Endothelial cell of umbilical vein (primary cell): ENCODE results near the gene NSFL1C. TPM values are rescaled to one million over a fixed set of nuclear protein-coding genes. Genes with fewer than 3 reads are reported as not detected.
A peak's percentile ranks its signal among the peaks of the same experiment; 100 is the strongest.

ENCODE experiments used
- BruUV-seq: library from RNA; stranded (reverse); fragments of 400-500 nt; replicated peaks from 2 replicates; lab custom pipeline; 2021; lab: Mats Ljungman, UMichigan
- CTCF ChIA-PET: fragments of 300-600, 350-600 bp; sonication (Branson Sonifier 250); formaldehyde crosslinking; loops from one replicate; lab custom pipeline; 2021; ENCODE audit warnings: antibody characterized with exemption, inconsistent platforms; lab: Charles Lee
- POLR2A ChIA-PET: fragments of 300-600, 350-600 bp; sonication (Branson Sonifier 250); formaldehyde crosslinking; loops from one replicate; lab custom pipeline; 2021; ENCODE audit warnings: antibody characterized with exemption, inconsistent platforms; lab: Charles Lee
- DNase-seq: peaks from one replicate; pipeline ENCODE4 v3.0.0-alpha.2; 2011; ENCODE audit warnings: low read depth, low spot score
- FAIRE-seq: peaks from 2 replicates; lab custom pipeline; 2011; peaks lifted over from hg19 to GRCh38; lab: Jason Lieb, UNC
- H2AFZ ChIP-seq: 2 replicates; pipeline ENCODE4 v1.6.0; 2012; ENCODE audit warnings: low read depth, low read length, control low read depth, inconsistent platforms
- H3K27ac ChIP-seq: 2 replicates; pipeline ENCODE4 v1.5.1; 2011; ENCODE audit warnings: low read depth, mild to moderate bottlenecking, control low read depth, low read length, moderate library complexity; ENCODE audit not compliant: insufficient read depth
- H3K27me3 ChIP-seq, 2 experiments: 2 replicates each; pipeline versions ENCODE4 v1.6.0 to v1.6.1; 2011; ENCODE audit warnings: low read length in 2 of 2, mixed read lengths in 1 of 2; ENCODE audit not compliant: control insufficient read depth in 2 of 2, insufficient read depth in 2 of 2
- H3K36me3 ChIP-seq, 2 experiments: 2 replicates in 1 of 2; 3 replicates in 1 of 2; pipeline ENCODE4 v1.5.1; 2011; ENCODE audit warnings: low read length in 2 of 2, mild to moderate bottlenecking in 1 of 2, moderate library complexity in 1 of 2; ENCODE audit not compliant: control insufficient read depth in 2 of 2, insufficient read depth in 2 of 2; ENCODE audit errors: extremely low read depth in 1 of 2
- H3K4me1 ChIP-seq: 3 replicates; pipeline ENCODE4 v1.5.1; 2011; ENCODE audit warnings: mild to moderate bottlenecking, low read length; ENCODE audit not compliant: control insufficient read depth, insufficient read depth; ENCODE audit errors: extremely low read depth
- H3K4me2 ChIP-seq: 2 replicates; pipeline ENCODE4 v1.6.1; 2011; ENCODE audit warnings: low read length, control low read depth, mixed read lengths; ENCODE audit not compliant: insufficient read depth
- H3K4me3 ChIP-seq, 3 experiments: fragments of 200-600 bp in 1 of 3; sonication (generic), shearing (Covaris generic) in 1 of 3; replicated peaks in 1 of 3; 2 replicates each; pipeline ENCODE4 v1.5.1; 2011 to 2016; ENCODE audit warnings: control low read depth in 3 of 3, low read length in 3 of 3, mild to moderate bottlenecking in 2 of 3, inconsistent platforms in 1 of 3, low read depth in 1 of 3, moderate library complexity in 1 of 3; ENCODE audit not compliant: insufficient read depth in 1 of 3
- H3K79me2 ChIP-seq: 2 replicates; pipeline ENCODE4 v1.6.0; 2012; ENCODE audit warnings: low read length, inconsistent platforms; ENCODE audit not compliant: control insufficient read depth, insufficient read depth
- H3K9ac ChIP-seq: replicated peaks from 2 replicates; pipeline ENCODE3; 2011; ENCODE audit warnings: low read length, control low read depth; ENCODE audit not compliant: insufficient read depth; ENCODE audit errors: extremely low read depth
- H3K9me1 ChIP-seq: replicated peaks from 3 replicates; pipeline ENCODE4 v1.6.0; 2011; ENCODE audit warnings: mild to moderate bottlenecking, low read length; ENCODE audit not compliant: control insufficient read depth, insufficient read depth; ENCODE audit errors: extremely low read depth
- H3K9me3 ChIP-seq: replicated peaks from 2 replicates; pipeline ENCODE4 v1.5.1; 2012; ENCODE audit warnings: low read length, inconsistent platforms; ENCODE audit not compliant: control insufficient read depth, insufficient read depth
- H4K20me1 ChIP-seq: replicated peaks from 2 replicates; pipeline ENCODE3; 2011; ENCODE audit warnings: mild to moderate bottlenecking, low read length; ENCODE audit not compliant: control insufficient read depth, insufficient read depth; ENCODE audit errors: extremely low read depth
- EZH2 ChIP-seq: IDR thresholded peaks from 2 replicates; pipeline ENCODE4 v1.6.1; 2012; ENCODE audit warnings: borderline replicate concordance, low read depth, mild to moderate bottlenecking, moderate library complexity, low read length, inconsistent platforms; ENCODE audit not compliant: severe bottlenecking
- FOS ChIP-seq: IDR thresholded peaks from 2 replicates; pipeline ENCODE4 v1.6.1; 2011; ENCODE audit warnings: mild to moderate bottlenecking, low read length, moderate library complexity, borderline replicate concordance; ENCODE audit not compliant: insufficient read depth
- GATA2 ChIP-seq: IDR thresholded peaks from 2 replicates; pipeline ENCODE4 v1.7.0; 2011; ENCODE audit warnings: low read depth, mild to moderate bottlenecking, moderate library complexity, mixed read lengths, low read length; ENCODE audit not compliant: insufficient read length, insufficient read depth
- JUN ChIP-seq: IDR thresholded peaks from 2 replicates; pipeline ENCODE4 v1.6.1; 2011; ENCODE audit warnings: borderline replicate concordance, low read depth; ENCODE audit not compliant: insufficient read length, insufficient read depth
- MYC ChIP-seq: IDR thresholded peaks from one replicate; pipeline ENCODE4 v1.6.1; 2011; ENCODE audit warnings: mild to moderate bottlenecking, low read depth, low read length
- POLR2A ChIP-seq: IDR thresholded peaks from 2 replicates; pipeline ENCODE4 v1.6.1; 2012; ENCODE audit warnings: low read depth, mild to moderate bottlenecking, control low read depth, low read length
- POLR2AphosphoS5 ChIP-seq: IDR thresholded peaks from 2 replicates; pipeline ENCODE4 v1.6.1; 2012; ENCODE audit warnings: low read depth, mild to moderate bottlenecking, control low read depth, low read length, moderate library complexity; ENCODE audit not compliant: insufficient read depth
- dilution Hi-C: fragments of 300-500 bp; cut with MboI; formaldehyde crosslinking; loops from one replicate; pipeline ENCODE4 v1.15.0; 2019; ENCODE audit warnings: low sequenced_read_pairs; ENCODE audit not compliant: extremely low pct_ligation_motif_present
- intact Hi-C: fragments of 100-400 bp; cut with micrococcal nuclease; formaldehyde crosslinking; loops from one replicate; pipeline ENCODE4 v1.10.0; 2022
- polyA plus RNA-seq, 4 experiments: library from polyadenylated mRNA; depleted of rRNA in 3 of 4; stranded (reverse) in 3 of 4; unstranded in 1 of 4; fragments of >200 nt; gene quantifications; 2 replicates each; pipeline versions ENCODE4 v1.2.1 to v1.2.3, GENCODE V29; 2011 to 2012; ENCODE audit warnings: missing spikeins in 1 of 4
- total RNA-seq: library from RNA; stranded (reverse); gene quantifications from 2 replicates; pipeline ENCODE4 v1.2.3, GENCODE V29; 2021
- TF ChIP-seq, protein P1 (sequence below), 2 donors: IDR thresholded peaks; 1 replicate in 1 of 2; 2 replicates in 1 of 2; pipeline ENCODE4 v1.5.1; 2011; ENCODE audit warnings: low read length in 2 of 2, mild to moderate bottlenecking in 2 of 2, moderate library complexity in 2 of 2, control low read depth in 1 of 2, inconsistent platforms in 1 of 2, low read depth in 1 of 2; ENCODE audit not compliant: insufficient read depth in 1 of 2; ENCODE audit errors: extremely low read depth in 1 of 2
- TF ChIP-seq, protein P2 (sequence below): IDR thresholded peaks from 2 replicates; pipeline ENCODE4 v1.6.1; 2011; ENCODE audit not compliant: insufficient read depth, insufficient read length

NSFL1C gene
- total and polyA plus RNA-seq, 2 donors (not counting 3 experiments of a cell fraction or from before 2014, with no cell fraction given): 27.3 to 95.7 TPM

DNA sequence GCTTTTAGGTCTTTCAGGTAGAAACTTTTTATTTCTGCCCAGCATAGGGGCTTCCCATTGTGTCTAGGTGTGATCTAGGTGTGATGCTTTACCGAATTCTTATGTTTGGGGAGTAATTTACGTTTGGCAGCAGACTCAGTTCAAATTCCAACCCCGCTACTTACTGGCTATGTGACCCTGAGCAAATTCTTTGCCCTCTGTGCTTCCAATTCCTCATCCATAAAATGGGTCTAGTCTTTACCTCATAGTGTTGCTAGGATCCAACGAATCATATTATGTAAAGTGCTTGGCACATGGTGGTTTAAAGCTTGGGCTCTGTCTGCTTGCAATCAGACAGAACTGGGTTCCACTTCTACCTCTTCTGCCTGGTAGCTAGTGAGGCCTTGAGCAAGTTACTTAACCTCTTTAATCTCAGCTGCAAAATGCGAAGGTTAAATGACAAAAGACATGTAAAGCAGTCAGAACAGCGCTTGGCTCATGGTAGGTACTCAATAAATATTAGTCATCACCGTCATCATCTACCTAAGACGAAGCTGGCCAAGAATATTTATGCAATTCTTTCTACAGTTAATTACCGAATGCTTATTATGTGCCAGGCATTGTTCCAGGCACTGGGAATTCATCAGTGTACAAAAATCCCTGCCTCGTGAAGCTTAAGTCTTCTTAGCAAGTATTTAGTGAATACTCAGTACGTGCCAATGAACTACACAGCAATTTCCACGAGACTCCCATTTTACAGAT is 1.0 kb downstream of the NSFL1C start:
- TF ChIP-seq MYC (no peak), FOS (no peak), POLR2A (no peak), JUN (no peak), EZH2 (no peak), GATA2 (no peak), POLR2AphosphoS5 (no peak)
- TF ChIP-seq, protein P1, sequence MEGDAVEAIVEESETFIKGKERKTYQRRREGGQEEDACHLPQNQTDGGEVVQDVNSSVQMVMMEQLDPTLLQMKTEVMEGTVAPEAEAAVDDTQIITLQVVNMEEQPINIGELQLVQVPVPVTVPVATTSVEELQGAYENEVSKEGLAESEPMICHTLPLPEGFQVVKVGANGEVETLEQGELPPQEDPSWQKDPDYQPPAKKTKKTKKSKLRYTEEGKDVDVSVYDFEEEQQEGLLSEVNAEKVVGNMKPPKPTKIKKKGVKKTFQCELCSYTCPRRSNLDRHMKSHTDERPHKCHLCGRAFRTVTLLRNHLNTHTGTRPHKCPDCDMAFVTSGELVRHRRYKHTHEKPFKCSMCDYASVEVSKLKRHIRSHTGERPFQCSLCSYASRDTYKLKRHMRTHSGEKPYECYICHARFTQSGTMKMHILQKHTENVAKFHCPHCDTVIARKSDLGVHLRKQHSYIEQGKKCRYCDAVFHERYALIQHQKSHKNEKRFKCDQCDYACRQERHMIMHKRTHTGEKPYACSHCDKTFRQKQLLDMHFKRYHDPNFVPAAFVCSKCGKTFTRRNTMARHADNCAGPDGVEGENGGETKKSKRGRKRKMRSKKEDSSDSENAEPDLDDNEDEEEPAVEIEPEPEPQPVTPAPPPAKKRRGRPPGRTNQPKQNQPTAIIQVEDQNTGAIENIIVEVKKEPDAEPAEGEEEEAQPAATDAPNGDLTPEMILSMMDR (IDR thresholded peaks at IDR 0.05; ENCODE audit: extremely low read depth in 1 of 2, insufficient read depth in 1 of 2, low read depth in 1 of 2, low read length in 2 of 2): no peak
- TF ChIP-seq, protein P2, sequence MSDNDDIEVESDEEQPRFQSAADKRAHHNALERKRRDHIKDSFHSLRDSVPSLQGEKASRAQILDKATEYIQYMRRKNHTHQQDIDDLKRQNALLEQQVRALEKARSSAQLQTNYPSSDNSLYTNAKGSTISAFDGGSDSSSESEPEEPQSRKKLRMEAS: no peak
- Histone ChIP-seq H3K9me1 (no peaks in the 10 kb centered on the region), H3K79me2 (peaks cover 52% of the 10 kb centered on the region), H3K9me3 (no peaks in the 10 kb centered on the region), H3K4me3 (peak overlapping the region; percentile 51 to 95 (median 75)), H3K9ac (peak overlapping the region; percentile 97), H4K20me1 (peaks cover 4% of the 10 kb centered on the region), H3K4me2 (peak overlapping the region; percentile 91), H3K27me3 (no peaks in the 10 kb centered on the region), H3K4me1 (peaks cover 32% of the 10 kb centered on the region), H3K36me3 (peaks cover 4 to 9% of the 10 kb centered on the region in 2 experiments), H2AFZ (no peak overlapping the region), H3K27ac (peak overlapping the region; percentile 78)
- DNase-seq (no peak), FAIRE-seq (peak; percentile 42)
- ChIA-PET POLR2A (no interaction called here), CTCF (interaction anchor here (1.1 to 14.3 kb wide), 19 partner anchors 8 to 337 kb away, joined by 3 to 229 read pairs (median 5); partner anchors contain the start of gene SIRPB2)
- intact Hi-C loops (loop anchor here (1.0 to 2.0 kb wide), 5 partner anchors 31 to 311 kb away; partner anchors contain the start of gene FKBP1A), dilution Hi-C loops (no loop called here)
- BruUV-seq: TSS peak; percentile 37
